ENCODE data around the gene FAM180B.
"Not testable (repeated sequence)": the region's sequence is repeated elsewhere in the genome, so short reads cannot be mapped to it uniquely, and the experiment has no call there.

FAM180B gene

GRCh38 chr11:47557004-47557403, 29.5 kb upstream of the FAM180B start:
- no CpG with 5 or more reads among the region's 12 CpGs for WGBS, 2 donors (ENCODE audit: extremely low coverage in 2 of 2, insufficient read length in 2 of 2, insufficient replicate concordance in 1 of 2)
- H3K4me2 ChIP-seq (ENCODE audit: insufficient read depth, low read length, poor library complexity, severe bottlenecking); H4K8ac ChIP-seq (ENCODE audit: low read depth, low read length); H3K23ac ChIP-seq (ENCODE audit: low read depth, low read length, poor library complexity); H2AK5ac ChIP-seq (ENCODE audit: low read depth, low read length); H3K79me1 ChIP-seq (ENCODE audit: low read depth, low read length); H3K9me3 ChIP-seq (replicated peaks in 1 of 2; ENCODE audit: control insufficient read depth in 2 of 2, insufficient read depth in 1 of 2, low read depth in 1 of 2, low read length in 2 of 2); H3K4me3 ChIP-seq (ENCODE audit: low read length in 2 of 2); H2BK15ac ChIP-seq (ENCODE audit: low read length); H3K14ac ChIP-seq (ENCODE audit: low read length); H3K36me3 ChIP-seq (replicated peaks in 1 of 2; ENCODE audit: control insufficient read depth in 2 of 2, insufficient read depth in 2 of 2, low read length in 2 of 2); H3K4ac ChIP-seq (ENCODE audit: low read length); H3K9ac ChIP-seq (ENCODE audit: low read depth, low read length, poor library complexity); H4K91ac ChIP-seq (ENCODE audit: low read depth, low read length, poor library complexity); DNase-seq (ENCODE audit: low spot score); H3K18ac ChIP-seq (ENCODE audit: low read length); H3K27me3 ChIP-seq (ENCODE audit: control insufficient read depth in 3 of 3, insufficient read depth in 3 of 3, low read depth in 1 of 3, low read length in 3 of 3); H2BK120ac ChIP-seq (ENCODE audit: low read depth, low read length); H3K4me1 ChIP-seq (ENCODE audit: control insufficient read depth in 2 of 2, insufficient read depth in 1 of 2, low read depth in 1 of 2, low read length in 2 of 2); H2BK5ac ChIP-seq (ENCODE audit: low read length); H3K27ac ChIP-seq (replicated peaks; ENCODE audit: low read length); H2AFZ ChIP-seq (ENCODE audit: low read length); H2BK12ac ChIP-seq (ENCODE audit: low read length): not testable (repeated sequence)

GRCh38 chr11:47558695-47559094, 27.8 kb upstream of the FAM180B start:
- WGBS, 2 donors (ENCODE audit: extremely low coverage in 2 of 2, insufficient read length in 2 of 2, insufficient replicate concordance in 1 of 2) = no CpG with 5 or more reads among the region's 1 CpG
- H3K27me3 ChIP-seq (ENCODE audit: control insufficient read depth in 3 of 3, insufficient read depth in 3 of 3, low read depth in 1 of 3, low read length in 3 of 3) = no peaks in the 10 kb centered on the region

GRCh38 chr11:47560426-47560825, 26.1 kb upstream of the FAM180B start:
- WGBS, 2 donors (ENCODE audit: extremely low coverage in 2 of 2, insufficient read length in 2 of 2, insufficient replicate concordance in 1 of 2) = no CpG with 5 or more reads among the region's 2 CpGs

More at GRCh38 chr11:47558695-47559094, 27.8 kb upstream of the FAM180B start:
- DNase-seq (ENCODE audit: low spot score) = no peak
- Histone ChIP-seq H3K23ac (ENCODE audit: low read depth, low read length, poor library complexity) (no peak overlapping the region), H3K4me2 (ENCODE audit: insufficient read depth, low read length, poor library complexity, severe bottlenecking) (no peak overlapping the region), H3K27ac (replicated peaks; ENCODE audit: low read length) (no peak overlapping the region), H3K9me3 (replicated peaks in 1 of 2; ENCODE audit: control insufficient read depth in 2 of 2, insufficient read depth in 1 of 2, low read depth in 1 of 2, low read length in 2 of 2) (no peaks in the 10 kb centered on the region), H4K91ac (ENCODE audit: low read depth, low read length, poor library complexity) (no peak overlapping the region), H2BK120ac (ENCODE audit: low read depth, low read length) (no peak overlapping the region), H2AK5ac (ENCODE audit: low read depth, low read length) (no peak overlapping the region), H3K14ac (ENCODE audit: low read length) (no peak overlapping the region), H3K4ac (ENCODE audit: low read length) (no peak overlapping the region), H2AFZ (ENCODE audit: low read length) (no peak overlapping the region), H3K9ac (ENCODE audit: low read depth, low read length, poor library complexity) (no peak overlapping the region), H2BK5ac (ENCODE audit: low read length) (no peak overlapping the region), H2BK12ac (ENCODE audit: low read length) (no peak overlapping the region), H2BK15ac (ENCODE audit: low read length) (no peak overlapping the region), H3K4me1 (ENCODE audit: control insufficient read depth in 2 of 2, insufficient read depth in 1 of 2, low read depth in 1 of 2, low read length in 2 of 2) (peaks cover 0 to 2% of the 10 kb centered on the region in 2 donors), H3K79me1 (ENCODE audit: low read depth, low read length) (no peaks in the 10 kb centered on the region), H4K8ac (ENCODE audit: low read depth, low read length) (no peak overlapping the region), H3K36me3 (replicated peaks in 1 of 2; ENCODE audit: control insufficient read depth in 2 of 2, insufficient read depth in 2 of 2, low read length in 2 of 2) (no peaks in the 10 kb centered on the region), H3K4me3 (ENCODE audit: low read length in 2 of 2) (no peak overlapping the region), H3K18ac (ENCODE audit: low read length) (no peak overlapping the region)

GRCh38 chr11:47562393-47562792, 24.1 kb upstream of the FAM180B start:
- not testable (repeated sequence) for H3K36me3 ChIP-seq (replicated peaks in 1 of 2; ENCODE audit: control insufficient read depth in 2 of 2, insufficient read depth in 2 of 2, low read length in 2 of 2); H3K14ac ChIP-seq (ENCODE audit: low read length); H3K79me1 ChIP-seq (ENCODE audit: low read depth, low read length); H3K4me2 ChIP-seq (ENCODE audit: insufficient read depth, low read length, poor library complexity, severe bottlenecking); H2BK12ac ChIP-seq (ENCODE audit: low read length); H4K8ac ChIP-seq (ENCODE audit: low read depth, low read length); H4K91ac ChIP-seq (ENCODE audit: low read depth, low read length, poor library complexity); DNase-seq (ENCODE audit: low spot score); H2BK120ac ChIP-seq (ENCODE audit: low read depth, low read length); H3K4ac ChIP-seq (ENCODE audit: low read length); H3K23ac ChIP-seq (ENCODE audit: low read depth, low read length, poor library complexity); H2BK5ac ChIP-seq (ENCODE audit: low read length); H3K4me1 ChIP-seq (ENCODE audit: control insufficient read depth in 2 of 2, insufficient read depth in 1 of 2, low read depth in 1 of 2, low read length in 2 of 2); H2AK5ac ChIP-seq (ENCODE audit: low read depth, low read length); H3K18ac ChIP-seq (ENCODE audit: low read length); H3K27me3 ChIP-seq (ENCODE audit: control insufficient read depth in 3 of 3, insufficient read depth in 3 of 3, low read depth in 1 of 3, low read length in 3 of 3); H3K27ac ChIP-seq (replicated peaks; ENCODE audit: low read length); H2AFZ ChIP-seq (ENCODE audit: low read length); H2BK15ac ChIP-seq (ENCODE audit: low read length); H3K9ac ChIP-seq (ENCODE audit: low read depth, low read length, poor library complexity); H3K9me3 ChIP-seq (replicated peaks in 1 of 2; ENCODE audit: control insufficient read depth in 2 of 2, insufficient read depth in 1 of 2, low read depth in 1 of 2, low read length in 2 of 2); H3K4me3 ChIP-seq (ENCODE audit: low read length in 2 of 2)
- no CpG with 5 or more reads among the region's 4 CpGs for WGBS, 2 donors (ENCODE audit: extremely low coverage in 2 of 2, insufficient read length in 2 of 2, insufficient replicate concordance in 1 of 2)

More at GRCh38 chr11:47560426-47560825, 26.1 kb upstream of the FAM180B start:
- no peak overlapping the region for H2AK5ac ChIP-seq (ENCODE audit: low read depth, low read length)
- H3K4ac ChIP-seq (ENCODE audit: low read length) = no peak overlapping the region
- no peak overlapping the region for H3K23ac ChIP-seq (ENCODE audit: low read depth, low read length, poor library complexity)
- H3K4me3 ChIP-seq (ENCODE audit: low read length in 2 of 2) = no peak overlapping the region
- no peak overlapping the region for H2BK15ac ChIP-seq (ENCODE audit: low read length)
- no peak overlapping the region for H2BK5ac ChIP-seq (ENCODE audit: low read length)
- no peak overlapping the region for H2BK120ac ChIP-seq (ENCODE audit: low read depth, low read length)
- H4K8ac ChIP-seq (ENCODE audit: low read depth, low read length) = no peak overlapping the region
- no peaks in the 10 kb centered on the region for H3K79me1 ChIP-seq (ENCODE audit: low read depth, low read length)
- H2AFZ ChIP-seq (ENCODE audit: low read length) = no peak overlapping the region
- H3K18ac ChIP-seq (ENCODE audit: low read length) = no peak overlapping the region
- H2BK12ac ChIP-seq (ENCODE audit: low read length) = no peak overlapping the region
- no peak overlapping the region for H3K4me2 ChIP-seq (ENCODE audit: insufficient read depth, low read length, poor library complexity, severe bottlenecking)
- H3K36me3 ChIP-seq (replicated peaks in 1 of 2; ENCODE audit: control insufficient read depth in 2 of 2, insufficient read depth in 2 of 2, low read length in 2 of 2) = no peaks in the 10 kb centered on the region
- H4K91ac ChIP-seq (ENCODE audit: low read depth, low read length, poor library complexity) = no peak overlapping the region
- DNase-seq (ENCODE audit: low spot score) = no peak
- no peak overlapping the region for H3K27ac ChIP-seq (replicated peaks; ENCODE audit: low read length)
- H3K4me1 ChIP-seq (ENCODE audit: control insufficient read depth in 2 of 2, insufficient read depth in 1 of 2, low read depth in 1 of 2, low read length in 2 of 2) = peaks cover 0 to 4% of the 10 kb centered on the region in 2 donors
- H3K9me3 ChIP-seq (replicated peaks in 1 of 2; ENCODE audit: control insufficient read depth in 2 of 2, insufficient read depth in 1 of 2, low read depth in 1 of 2, low read length in 2 of 2) = no peaks in the 10 kb centered on the region
- H3K9ac ChIP-seq (ENCODE audit: low read depth, low read length, poor library complexity) = no peak overlapping the region
- no peak overlapping the region for H3K14ac ChIP-seq (ENCODE audit: low read length)
- H3K27me3 ChIP-seq (ENCODE audit: control insufficient read depth in 3 of 3, insufficient read depth in 3 of 3, low read depth in 1 of 3, low read length in 3 of 3) = peaks cover 0 to 3% (median 0%) of the 10 kb centered on the region in 3 experiments
